ENCODE results near the gene NPAS3.

The NPAS3 gene

DNA sequence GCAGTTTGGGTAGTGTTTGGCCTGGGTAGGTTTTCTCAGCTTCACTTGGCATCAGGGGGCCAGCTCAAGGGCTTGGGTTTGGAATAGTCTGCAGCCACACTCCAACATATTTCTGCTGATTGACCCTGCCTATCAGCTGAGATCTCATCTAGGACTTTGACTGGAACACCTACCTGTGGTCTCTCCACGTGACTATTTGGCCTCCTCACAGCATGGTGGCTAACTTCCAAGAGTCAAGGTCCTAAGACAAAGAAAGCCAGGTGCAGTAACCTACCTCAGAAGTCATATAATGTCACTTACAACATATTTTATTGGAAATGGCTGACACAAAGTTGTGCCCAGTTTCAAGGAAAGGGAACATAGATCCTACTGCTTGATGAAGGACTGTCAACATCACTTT, 531.2 kb downstream of the NPAS3 start:
- TF ChIP-seq TAF1 (IDR thresholded peaks at IDR 0.05; ENCODE audit: borderline replicate concordance, insufficient read depth, low read length) (no peak), SIN3A (IDR thresholded peaks at IDR 0.05; ENCODE audit: borderline replicate concordance, insufficient read depth, low read length) (no peak), FOXP2 (optimal IDR thresholded peaks at IDR 0.05; ENCODE audit: borderline replicate concordance, extremely low read depth, extremely low read length, insufficient read depth) (no peak), POLR2AphosphoS5 (IDR thresholded peaks at IDR 0.05; ENCODE audit: low read depth, low read length) (no peak)
- TF ChIP-seq, protein P1, sequence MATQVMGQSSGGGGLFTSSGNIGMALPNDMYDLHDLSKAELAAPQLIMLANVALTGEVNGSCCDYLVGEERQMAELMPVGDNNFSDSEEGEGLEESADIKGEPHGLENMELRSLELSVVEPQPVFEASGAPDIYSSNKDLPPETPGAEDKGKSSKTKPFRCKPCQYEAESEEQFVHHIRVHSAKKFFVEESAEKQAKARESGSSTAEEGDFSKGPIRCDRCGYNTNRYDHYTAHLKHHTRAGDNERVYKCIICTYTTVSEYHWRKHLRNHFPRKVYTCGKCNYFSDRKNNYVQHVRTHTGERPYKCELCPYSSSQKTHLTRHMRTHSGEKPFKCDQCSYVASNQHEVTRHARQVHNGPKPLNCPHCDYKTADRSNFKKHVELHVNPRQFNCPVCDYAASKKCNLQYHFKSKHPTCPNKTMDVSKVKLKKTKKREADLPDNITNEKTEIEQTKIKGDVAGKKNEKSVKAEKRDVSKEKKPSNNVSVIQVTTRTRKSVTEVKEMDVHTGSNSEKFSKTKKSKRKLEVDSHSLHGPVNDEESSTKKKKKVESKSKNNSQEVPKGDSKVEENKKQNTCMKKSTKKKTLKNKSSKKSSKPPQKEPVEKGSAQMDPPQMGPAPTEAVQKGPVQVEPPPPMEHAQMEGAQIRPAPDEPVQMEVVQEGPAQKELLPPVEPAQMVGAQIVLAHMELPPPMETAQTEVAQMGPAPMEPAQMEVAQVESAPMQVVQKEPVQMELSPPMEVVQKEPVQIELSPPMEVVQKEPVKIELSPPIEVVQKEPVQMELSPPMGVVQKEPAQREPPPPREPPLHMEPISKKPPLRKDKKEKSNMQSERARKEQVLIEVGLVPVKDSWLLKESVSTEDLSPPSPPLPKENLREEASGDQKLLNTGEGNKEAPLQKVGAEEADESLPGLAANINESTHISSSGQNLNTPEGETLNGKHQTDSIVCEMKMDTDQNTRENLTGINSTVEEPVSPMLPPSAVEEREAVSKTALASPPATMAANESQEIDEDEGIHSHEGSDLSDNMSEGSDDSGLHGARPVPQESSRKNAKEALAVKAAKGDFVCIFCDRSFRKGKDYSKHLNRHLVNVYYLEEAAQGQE (IDR thresholded peaks at IDR 0.05; ENCODE audit: insufficient read depth in 1 of 2, low read depth in 2 of 2, low read length in 2 of 2), result no peak

DNA sequence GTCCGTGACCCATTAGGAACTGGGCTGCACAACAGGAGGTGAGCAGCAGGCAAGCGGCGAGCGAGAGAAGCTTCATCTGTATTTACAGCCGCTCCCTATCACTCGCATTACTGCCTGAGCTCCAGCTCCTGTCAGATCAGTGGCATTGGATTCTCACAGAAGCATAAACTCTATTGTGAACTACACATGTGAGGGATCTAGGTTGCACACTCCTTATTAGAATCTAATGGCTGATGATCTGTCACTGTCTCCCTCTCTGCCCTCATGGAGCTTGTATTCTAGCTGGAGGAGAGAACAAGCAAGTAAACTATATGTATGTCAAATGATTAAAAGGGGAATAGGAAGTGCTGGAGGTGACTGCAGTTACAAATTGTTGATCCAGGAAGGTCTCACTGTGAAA, 533.1 kb downstream of the NPAS3 start:
- TF ChIP-seq, protein P1 (IDR thresholded peaks at IDR 0.05; ENCODE audit: insufficient read depth in 1 of 2, low read depth in 2 of 2, low read length in 2 of 2), result no peak

DNA sequence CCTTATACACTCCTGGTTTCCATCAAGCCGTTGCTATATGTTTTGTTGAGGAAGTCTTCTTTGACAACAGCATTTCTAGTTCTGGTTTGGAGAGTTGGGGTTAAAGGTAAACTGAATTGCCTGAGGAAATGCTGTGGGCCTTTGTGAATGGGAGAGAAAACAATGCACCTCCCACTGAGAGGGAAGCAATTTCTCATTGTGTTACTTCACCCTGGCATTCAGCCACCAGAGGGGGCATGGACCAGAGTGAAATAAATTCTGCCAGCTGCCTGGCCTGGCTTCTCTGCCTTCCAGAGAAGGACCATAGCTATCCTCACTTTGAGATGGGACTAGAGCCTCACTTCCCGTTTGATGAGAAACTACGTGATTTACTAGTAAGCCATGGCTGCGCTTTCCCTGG, 536.9 kb downstream of the NPAS3 start:
- TF ChIP-seq POLR2AphosphoS5 (IDR thresholded peaks at IDR 0.05; ENCODE audit: low read depth, low read length) (no peak), FOXP2 (optimal IDR thresholded peaks at IDR 0.05; ENCODE audit: borderline replicate concordance, extremely low read depth, extremely low read length, insufficient read depth) (no peak), TAF1 (IDR thresholded peaks at IDR 0.05; ENCODE audit: borderline replicate concordance, insufficient read depth, low read length) (no peak), SIN3A (IDR thresholded peaks at IDR 0.05; ENCODE audit: borderline replicate concordance, insufficient read depth, low read length) (no peak)
- TF ChIP-seq, protein P1 (IDR thresholded peaks at IDR 0.05; ENCODE audit: insufficient read depth in 1 of 2, low read depth in 2 of 2, low read length in 2 of 2), result no peak

DNA sequence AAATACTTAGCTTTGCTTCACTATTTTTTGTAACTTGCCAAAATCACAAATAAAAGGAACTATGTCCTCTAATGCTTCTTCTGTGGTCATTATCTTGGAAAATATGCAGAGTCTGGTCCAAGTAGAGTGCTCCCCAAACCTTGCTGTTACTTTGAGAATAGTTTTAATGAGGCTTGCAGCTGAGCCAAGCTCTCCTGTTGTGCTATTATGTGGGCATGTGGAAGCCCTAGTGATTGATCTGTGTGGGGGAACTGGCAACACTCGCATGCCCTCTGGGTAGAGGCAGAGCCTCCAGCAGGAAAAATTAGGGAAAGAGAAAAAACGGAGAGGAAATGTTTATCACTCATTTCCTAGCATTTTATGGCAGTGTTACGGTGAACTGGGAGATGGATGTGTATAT, 539.1 kb downstream of the NPAS3 start:
- TF ChIP-seq, protein P1 (IDR thresholded peaks at IDR 0.05; ENCODE audit: insufficient read depth in 1 of 2, low read depth in 2 of 2, low read length in 2 of 2), result no peak
- no peak for TF ChIP-seq TAF1 (IDR thresholded peaks at IDR 0.05; ENCODE audit: borderline replicate concordance, insufficient read depth, low read length)
- no peak for TF ChIP-seq FOXP2 (optimal IDR thresholded peaks at IDR 0.05; ENCODE audit: borderline replicate concordance, extremely low read depth, extremely low read length, insufficient read depth)
- TF ChIP-seq SIN3A (IDR thresholded peaks at IDR 0.05; ENCODE audit: borderline replicate concordance, insufficient read depth, low read length), result no peak
- no peak for TF ChIP-seq POLR2AphosphoS5 (IDR thresholded peaks at IDR 0.05; ENCODE audit: low read depth, low read length)

DNA sequence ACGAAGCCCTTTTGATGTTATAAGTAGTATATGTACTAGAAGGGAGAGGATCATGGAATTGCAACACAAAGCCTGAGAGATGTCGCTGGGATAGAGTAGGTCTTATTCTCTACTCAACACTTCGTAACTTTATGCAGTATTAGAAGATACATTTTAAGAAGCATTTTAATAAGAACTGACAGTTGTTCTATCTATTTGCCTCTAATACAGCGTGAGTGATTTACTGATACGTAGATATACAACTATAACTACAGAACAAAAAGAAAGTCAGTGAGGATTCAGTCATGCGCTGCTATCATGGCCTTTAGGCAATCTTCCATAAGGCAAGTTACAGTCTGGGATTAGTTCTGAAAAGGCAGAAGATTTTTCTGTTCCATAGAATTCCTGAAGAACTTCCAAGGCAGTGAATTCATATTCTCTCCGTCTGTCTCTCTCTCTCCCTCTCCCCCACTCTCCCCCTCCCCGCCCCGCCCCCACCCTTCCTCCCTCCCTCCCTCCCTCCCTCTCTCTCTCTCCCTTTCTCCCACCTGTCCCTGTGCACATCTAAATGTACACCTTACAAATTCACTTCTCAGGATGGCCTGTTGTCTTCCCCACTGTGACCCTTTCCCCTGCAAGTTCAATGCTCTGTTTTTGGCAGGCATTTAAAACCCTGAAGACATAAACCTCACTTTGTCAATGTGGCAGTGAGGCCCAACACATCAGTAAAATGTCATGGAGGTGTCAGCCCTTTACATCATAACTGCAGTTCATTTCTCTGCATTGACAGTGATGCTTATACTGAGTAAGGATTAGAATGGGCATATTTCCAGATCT, 541.6 kb downstream of the NPAS3 start:
- TF ChIP-seq POLR2AphosphoS5 (IDR thresholded peaks at IDR 0.05; ENCODE audit: low read depth, low read length) (no peak), FOXP2 (optimal IDR thresholded peaks at IDR 0.05; ENCODE audit: borderline replicate concordance, extremely low read depth, extremely low read length, insufficient read depth) (no peak), TAF1 (IDR thresholded peaks at IDR 0.05; ENCODE audit: borderline replicate concordance, insufficient read depth, low read length) (no peak), SIN3A (IDR thresholded peaks at IDR 0.05; ENCODE audit: borderline replicate concordance, insufficient read depth, low read length) (no peak)
- TF ChIP-seq, protein P1 (IDR thresholded peaks at IDR 0.05; ENCODE audit: insufficient read depth in 1 of 2, low read depth in 2 of 2, low read length in 2 of 2), result no peak

Measured in PFSK-1 (cell line).